Measurements from ENCODE around the gene SH2D2A.

- no peak for TF ChIP-seq CTCF (IDR thresholded peaks at IDR 0.05)
- no peak for TF ChIP-seq ZFX (IDR thresholded peaks at IDR 0.05; ENCODE audit: borderline replicate concordance)
Observed at GRCh38 chr1:156822680-156823079, 6.0 kb upstream of the SH2D2A start.
